Spleen (tissue), 7 donors: Measurements from ENCODE around the gene UBE2E2.

Experiments used
- CTCF ChIP-seq, 11 experiments: fragments of 200-600 bp in 7 of 11; fragments of 450-650 bp in 4 of 11; sonication (generic) in 4 of 11; IDR thresholded peaks in 8 of 11; conservative IDR thresholded peaks in 3 of 11; 1 replicate in 7 of 11; 2 replicates in 4 of 11; pipeline versions ENCODE4 v1.4.0 to v1.8.0; 2016 to 2021; ENCODE audit warnings: antibody characterized with exemption in 11 of 11, inconsistent platforms in 4 of 11, mild to moderate bottlenecking in 1 of 11
- POLR2A ChIP-seq, 3 donors: fragments of 450-650 bp; IDR thresholded peaks; one replicate each; pipeline ENCODE4 v1.5.1; 2017; ENCODE audit warnings: antibody characterized with exemption in 3 of 3, mild to moderate bottlenecking in 1 of 3
- donor health status: DM: no; HTN: no; CAD: no; lungs with moderate emphysema.
- donor health status: DM: no; HTN: no; CAD: no.
- donor health status: DM: no; HTN: no; CAD: no.

- no peak for TF ChIP-seq CTCF (IDR thresholded peaks at IDR 0.05 in 8 of 11, conservative IDR thresholded peaks at IDR 0.05 in 3 of 11)
- TF ChIP-seq POLR2A (IDR thresholded peaks at IDR 0.05) = no peak
Observed at GRCh38 chr3:23519314-23520208, 316.4 kb downstream of the UBE2E2 start.
